Liver (tissue), 9 donors: ENCODE data around the gene AEBP1. TPM values are rescaled to one million over a fixed set of nuclear protein-coding genes. Genes with fewer than 3 reads are reported as not detected.
A peak's percentile ranks its signal among the peaks of the same experiment; 100 is the strongest.

Source experiments
- DNase-seq: peaks from one replicate; pipeline ENCODE4 v3.0.0-alpha.2; 2017; ENCODE audit warnings: low spot score
- H3K27ac ChIP-seq, 2 donors: one replicate each; pipeline ENCODE4 v1.7.0; 2013; ENCODE audit warnings: inconsistent platforms in 2 of 2, low read length in 2 of 2, control low read depth in 1 of 2, low read depth in 1 of 2, mild to moderate bottlenecking in 1 of 2
- H3K27me3 ChIP-seq, 4 donors: one replicate each; pipeline versions ENCODE4 v1.6.1 to v1.7.0; 2013; ENCODE audit warnings: low read length in 3 of 4, inconsistent platforms in 1 of 4, mild to moderate bottlenecking in 1 of 4, moderate library complexity in 1 of 4; ENCODE audit not compliant: control insufficient read depth in 4 of 4, insufficient read depth in 4 of 4
- H3K36me3 ChIP-seq, 4 donors: one replicate each; pipeline versions ENCODE4 v1.6.1 to v1.7.0; 2013; ENCODE audit warnings: low read length in 3 of 4, mild to moderate bottlenecking in 3 of 4, low read depth in 1 of 4, moderate library complexity in 1 of 4; ENCODE audit not compliant: control insufficient read depth in 4 of 4, insufficient read depth in 3 of 4
- H3K4me1 ChIP-seq, 4 donors: one replicate each; pipeline versions ENCODE4 v1.6.1 to v1.7.0; 2013; ENCODE audit warnings: low read length in 3 of 4, mild to moderate bottlenecking in 3 of 4, moderate library complexity in 1 of 4; ENCODE audit not compliant: control insufficient read depth in 4 of 4, insufficient read depth in 4 of 4
- H3K4me3 ChIP-seq, 3 donors: one replicate each; pipeline versions ENCODE4 v1.6.1 to v1.7.0; 2013; ENCODE audit warnings: low read length in 3 of 3, control low read depth in 1 of 3, low read depth in 1 of 3, mild to moderate bottlenecking in 1 of 3
- H3K9ac ChIP-seq, 2 donors: one replicate each; pipeline ENCODE4 v1.7.0; 2013; ENCODE audit warnings: low read length in 2 of 2, mild to moderate bottlenecking in 2 of 2, moderate library complexity in 2 of 2, control low read depth in 1 of 2, low read depth in 1 of 2
- H3K9me3 ChIP-seq, 4 donors: one replicate each; pipeline versions ENCODE4 v1.6.1 to v1.7.0; 2013; ENCODE audit warnings: low read length in 3 of 4; ENCODE audit not compliant: control insufficient read depth in 4 of 4
- EGR1 ChIP-seq, 2 donors: IDR thresholded peaks; 2 replicates each; pipeline ENCODE4 v1.6.1; 2016 to 2018; ENCODE audit warnings: antibody characterized with exemption in 2 of 2, low read depth in 2 of 2
- FOXA2 ChIP-seq: IDR thresholded peaks from 2 replicates; pipeline ENCODE4 v1.6.1; 2016; ENCODE audit warnings: antibody characterized with exemption
- HNF4A ChIP-seq, 2 donors: conservative IDR thresholded peaks; 2 replicates each; pipeline ENCODE4 v1.6.1; 2016; ENCODE audit warnings: antibody characterized with exemption in 2 of 2, mild to moderate bottlenecking in 2 of 2
- HNF4G ChIP-seq: IDR thresholded peaks from 2 replicates; pipeline ENCODE4 v1.6.1; 2016; ENCODE audit warnings: antibody characterized with exemption
- JUND ChIP-seq, 2 donors: IDR thresholded peaks; 2 replicates each; pipeline ENCODE4 v1.6.1; 2016; ENCODE audit warnings: antibody characterized with exemption in 2 of 2
- NR2F2 ChIP-seq: IDR thresholded peaks from 2 replicates; pipeline ENCODE4 v1.6.1; 2016; ENCODE audit warnings: antibody characterized with exemption
- RXRA ChIP-seq, 2 donors: IDR thresholded peaks; 2 replicates each; pipeline ENCODE4 v1.6.1; 2017 to 2018; ENCODE audit warnings: antibody characterized with exemption in 2 of 2, mild to moderate bottlenecking in 1 of 2
- SP1 ChIP-seq: IDR thresholded peaks from 2 replicates; pipeline ENCODE4 v1.6.1; 2018; ENCODE audit warnings: antibody characterized with exemption, mild to moderate bottlenecking
- TAF1 ChIP-seq: conservative IDR thresholded peaks from 2 replicates; pipeline ENCODE4 v1.6.1; 2016; ENCODE audit warnings: antibody characterized with exemption, mild to moderate bottlenecking
- YY1 ChIP-seq: IDR thresholded peaks from 2 replicates; pipeline ENCODE4 v1.6.1; 2016; ENCODE audit warnings: antibody characterized with exemption, mild to moderate bottlenecking
- WGBS: extraction: QIAGEN DNeasy Blood & Tissue Kit; methylation state at CpG from one replicate; pipeline ENCODE4 v1.1.7; 2013; 5-methylcytosine and 5-hydroxymethylcytosine counted together
- polyA plus RNA-seq, 2 donors: library from polyadenylated mRNA; stranded (reverse) in 1 of 2; unstranded in 1 of 2; fragments of 200-250 nt in 1 of 2; fragments of >200 nt in 1 of 2; fragmentation: Nextera tagmentation in 1 of 2; extraction: Ambion mirVana in 1 of 2; gene quantifications; one replicate each; pipeline versions ENCODE4 v1.2.1 to v1.2.3, GENCODE V29; 2013 to 2015
- total RNA-seq, 2 donors: library from RNA; depleted of rRNA; stranded (reverse); fragments of >200 nt; gene quantifications; one replicate each; pipeline ENCODE4 v1.2.3, GENCODE V29; 2014
- TF ChIP-seq, protein P1 (sequence below): IDR thresholded peaks from 2 replicates; pipeline ENCODE4 v1.6.1; 2016; ENCODE audit warnings: antibody characterized with exemption
- TF ChIP-seq, protein P2 (sequence below): fragments of 150-350 bp; IDR thresholded peaks from 2 replicates; pipeline ENCODE4 v1.5.1; 2017; ENCODE audit warnings: improper control_type of control experiment, low read depth, low read length; ENCODE audit not compliant: missing input control
- TF ChIP-seq, protein P3 (sequence below): IDR thresholded peaks from 2 replicates; pipeline ENCODE4 v1.6.1; 2016; ENCODE audit warnings: antibody characterized with exemption
- TF ChIP-seq, protein P4 (sequence below): IDR thresholded peaks from 2 replicates; pipeline ENCODE4 v1.6.1; 2016; ENCODE audit warnings: antibody characterized with exemption, mild to moderate bottlenecking
- TF ChIP-seq, protein P5 (sequence below): IDR thresholded peaks from 2 replicates; pipeline ENCODE4 v1.6.1; 2016; ENCODE audit warnings: antibody characterized with exemption
- donor health status: healthy.
- donor health status: healthy.
- donor health status: healthy.
- donor health status: healthy.
- donor health status: healthy.

Gene AEBP1
- total and polyA plus RNA-seq, 4 donors, result 3.4 to 13.3 (median 7.7) TPM

DNA sequence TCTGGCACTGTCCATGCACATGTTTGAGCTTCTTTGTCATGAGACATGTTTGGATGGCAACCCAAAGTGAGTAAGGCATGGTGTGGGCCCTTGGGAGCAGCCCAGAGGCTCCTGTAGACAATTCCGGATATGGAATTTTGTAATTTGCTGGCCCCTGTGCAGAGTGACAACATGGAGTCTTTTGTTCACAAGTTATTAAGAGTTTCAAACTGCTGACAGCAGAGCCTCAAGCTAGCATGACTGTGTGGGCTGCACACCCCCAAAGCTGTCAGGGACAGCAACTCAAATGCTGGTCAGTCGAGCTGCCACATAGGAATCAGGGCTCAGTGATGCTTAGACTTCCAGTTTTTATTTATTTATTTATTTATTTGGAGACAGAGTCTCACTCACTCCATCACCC lies 44.0 kb downstream of the AEBP1 start (continued):
- TF ChIP-seq, protein P1, sequence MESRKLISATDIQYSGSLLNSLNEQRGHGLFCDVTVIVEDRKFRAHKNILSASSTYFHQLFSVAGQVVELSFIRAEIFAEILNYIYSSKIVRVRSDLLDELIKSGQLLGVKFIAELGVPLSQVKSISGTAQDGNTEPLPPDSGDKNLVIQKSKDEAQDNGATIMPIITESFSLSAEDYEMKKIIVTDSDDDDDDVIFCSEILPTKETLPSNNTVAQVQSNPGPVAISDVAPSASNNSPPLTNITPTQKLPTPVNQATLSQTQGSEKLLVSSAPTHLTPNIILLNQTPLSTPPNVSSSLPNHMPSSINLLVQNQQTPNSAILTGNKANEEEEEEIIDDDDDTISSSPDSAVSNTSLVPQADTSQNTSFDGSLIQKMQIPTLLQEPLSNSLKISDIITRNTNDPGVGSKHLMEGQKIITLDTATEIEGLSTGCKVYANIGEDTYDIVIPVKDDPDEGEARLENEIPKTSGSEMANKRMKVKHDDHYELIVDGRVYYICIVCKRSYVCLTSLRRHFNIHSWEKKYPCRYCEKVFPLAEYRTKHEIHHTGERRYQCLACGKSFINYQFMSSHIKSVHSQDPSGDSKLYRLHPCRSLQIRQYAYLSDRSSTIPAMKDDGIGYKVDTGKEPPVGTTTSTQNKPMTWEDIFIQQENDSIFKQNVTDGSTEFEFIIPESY, result no peak
- TF ChIP-seq SP1, result no peak

DNA sequence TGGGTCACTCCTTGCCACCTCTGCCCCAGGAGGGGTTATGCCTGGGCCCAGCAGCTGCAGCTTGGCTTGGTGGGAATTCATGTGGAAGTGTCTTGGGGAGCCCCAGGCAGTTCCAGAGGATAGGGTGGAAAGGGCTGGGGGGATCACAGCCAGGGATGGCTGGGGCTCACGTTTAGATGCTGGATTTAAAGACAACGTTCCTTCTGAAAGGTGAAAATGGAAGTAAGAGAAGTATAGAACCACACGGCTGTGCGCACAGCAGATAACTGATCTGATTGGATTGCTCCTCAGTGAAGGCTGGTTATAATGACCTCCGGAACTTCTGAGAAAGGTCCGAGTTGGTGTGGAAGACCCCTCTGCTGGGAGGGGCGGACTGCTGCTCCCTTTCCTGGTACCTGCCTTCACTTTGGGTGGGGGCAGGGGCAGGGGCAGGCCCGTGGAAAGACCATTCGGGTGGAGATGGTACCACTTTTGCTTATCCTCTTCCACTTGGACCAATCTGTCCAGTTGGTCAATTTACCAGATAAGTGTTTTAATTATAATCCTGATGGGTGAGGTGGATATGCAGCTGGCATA lies 44.9 kb downstream of the AEBP1 start:
- peaks cover 0 to 27% (median 8%) of the 10 kb centered on the region in 4 donors for H3K36me3 ChIP-seq
- H3K27ac ChIP-seq, result no peak overlapping the region
- no peak for TF ChIP-seq RXRA (IDR thresholded peaks at IDR 0.05)
- no peak for TF ChIP-seq SP1
- TF ChIP-seq HNF4G, result no peak
- TF ChIP-seq, protein P2, sequence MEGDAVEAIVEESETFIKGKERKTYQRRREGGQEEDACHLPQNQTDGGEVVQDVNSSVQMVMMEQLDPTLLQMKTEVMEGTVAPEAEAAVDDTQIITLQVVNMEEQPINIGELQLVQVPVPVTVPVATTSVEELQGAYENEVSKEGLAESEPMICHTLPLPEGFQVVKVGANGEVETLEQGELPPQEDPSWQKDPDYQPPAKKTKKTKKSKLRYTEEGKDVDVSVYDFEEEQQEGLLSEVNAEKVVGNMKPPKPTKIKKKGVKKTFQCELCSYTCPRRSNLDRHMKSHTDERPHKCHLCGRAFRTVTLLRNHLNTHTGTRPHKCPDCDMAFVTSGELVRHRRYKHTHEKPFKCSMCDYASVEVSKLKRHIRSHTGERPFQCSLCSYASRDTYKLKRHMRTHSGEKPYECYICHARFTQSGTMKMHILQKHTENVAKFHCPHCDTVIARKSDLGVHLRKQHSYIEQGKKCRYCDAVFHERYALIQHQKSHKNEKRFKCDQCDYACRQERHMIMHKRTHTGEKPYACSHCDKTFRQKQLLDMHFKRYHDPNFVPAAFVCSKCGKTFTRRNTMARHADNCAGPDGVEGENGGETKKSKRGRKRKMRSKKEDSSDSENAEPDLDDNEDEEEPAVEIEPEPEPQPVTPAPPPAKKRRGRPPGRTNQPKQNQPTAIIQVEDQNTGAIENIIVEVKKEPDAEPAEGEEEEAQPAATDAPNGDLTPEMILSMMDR, result no peak
- TF ChIP-seq JUND (IDR thresholded peaks at IDR 0.05), result no peak
- no peak for TF ChIP-seq FOXA2
- no peak for TF ChIP-seq TAF1
- TF ChIP-seq YY1, result no peak
- no peak for TF ChIP-seq HNF4A (conservative IDR thresholded peaks at IDR 0.05)
- TF ChIP-seq, protein P3, sequence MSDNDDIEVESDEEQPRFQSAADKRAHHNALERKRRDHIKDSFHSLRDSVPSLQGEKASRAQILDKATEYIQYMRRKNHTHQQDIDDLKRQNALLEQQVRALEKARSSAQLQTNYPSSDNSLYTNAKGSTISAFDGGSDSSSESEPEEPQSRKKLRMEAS, result no peak
- TF ChIP-seq, protein P4, sequence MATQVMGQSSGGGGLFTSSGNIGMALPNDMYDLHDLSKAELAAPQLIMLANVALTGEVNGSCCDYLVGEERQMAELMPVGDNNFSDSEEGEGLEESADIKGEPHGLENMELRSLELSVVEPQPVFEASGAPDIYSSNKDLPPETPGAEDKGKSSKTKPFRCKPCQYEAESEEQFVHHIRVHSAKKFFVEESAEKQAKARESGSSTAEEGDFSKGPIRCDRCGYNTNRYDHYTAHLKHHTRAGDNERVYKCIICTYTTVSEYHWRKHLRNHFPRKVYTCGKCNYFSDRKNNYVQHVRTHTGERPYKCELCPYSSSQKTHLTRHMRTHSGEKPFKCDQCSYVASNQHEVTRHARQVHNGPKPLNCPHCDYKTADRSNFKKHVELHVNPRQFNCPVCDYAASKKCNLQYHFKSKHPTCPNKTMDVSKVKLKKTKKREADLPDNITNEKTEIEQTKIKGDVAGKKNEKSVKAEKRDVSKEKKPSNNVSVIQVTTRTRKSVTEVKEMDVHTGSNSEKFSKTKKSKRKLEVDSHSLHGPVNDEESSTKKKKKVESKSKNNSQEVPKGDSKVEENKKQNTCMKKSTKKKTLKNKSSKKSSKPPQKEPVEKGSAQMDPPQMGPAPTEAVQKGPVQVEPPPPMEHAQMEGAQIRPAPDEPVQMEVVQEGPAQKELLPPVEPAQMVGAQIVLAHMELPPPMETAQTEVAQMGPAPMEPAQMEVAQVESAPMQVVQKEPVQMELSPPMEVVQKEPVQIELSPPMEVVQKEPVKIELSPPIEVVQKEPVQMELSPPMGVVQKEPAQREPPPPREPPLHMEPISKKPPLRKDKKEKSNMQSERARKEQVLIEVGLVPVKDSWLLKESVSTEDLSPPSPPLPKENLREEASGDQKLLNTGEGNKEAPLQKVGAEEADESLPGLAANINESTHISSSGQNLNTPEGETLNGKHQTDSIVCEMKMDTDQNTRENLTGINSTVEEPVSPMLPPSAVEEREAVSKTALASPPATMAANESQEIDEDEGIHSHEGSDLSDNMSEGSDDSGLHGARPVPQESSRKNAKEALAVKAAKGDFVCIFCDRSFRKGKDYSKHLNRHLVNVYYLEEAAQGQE, result no peak
- no peak for TF ChIP-seq NR2F2
- TF ChIP-seq, protein P5, sequence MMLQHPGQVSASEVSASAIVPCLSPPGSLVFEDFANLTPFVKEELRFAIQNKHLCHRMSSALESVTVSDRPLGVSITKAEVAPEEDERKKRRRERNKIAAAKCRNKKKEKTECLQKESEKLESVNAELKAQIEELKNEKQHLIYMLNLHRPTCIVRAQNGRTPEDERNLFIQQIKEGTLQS, result no peak
- TF ChIP-seq, protein P1, result no peak
- TF ChIP-seq EGR1 (IDR thresholded peaks at IDR 0.05; ENCODE audit: low read depth in 2 of 2), result no peak
- H3K9ac ChIP-seq, result no peak overlapping the region
- H3K27me3 ChIP-seq, result no peaks in the 10 kb centered on the region
- H3K4me3 ChIP-seq, result no peak overlapping the region
- peak; percentile 17 for DNase-seq
- WGBS, result 89% methylated on average over 9 of the region's 9 CpGs
- no peaks in the 10 kb centered on the region for H3K9me3 ChIP-seq
- peaks cover 0 to 8% (median 1%) of the 10 kb centered on the region in 4 donors for H3K4me1 ChIP-seq
